GM21825 (cell line): ENCODE measurements around the gene STAT6.
"Not testable (repeated sequence)": the region's sequence is repeated elsewhere in the genome, so short reads cannot be mapped to it uniquely, and the experiment has no call there.

Source experiments
- ATAC-seq: cut with Tn5 transposase; IDR thresholded peaks from one replicate; pipeline ENCODE4 v1.9.1; 2021; ENCODE audit warnings: mild to moderate bottlenecking, moderate library complexity; ENCODE audit not compliant: unreplicated experiment

STAT6 gene

DNA sequence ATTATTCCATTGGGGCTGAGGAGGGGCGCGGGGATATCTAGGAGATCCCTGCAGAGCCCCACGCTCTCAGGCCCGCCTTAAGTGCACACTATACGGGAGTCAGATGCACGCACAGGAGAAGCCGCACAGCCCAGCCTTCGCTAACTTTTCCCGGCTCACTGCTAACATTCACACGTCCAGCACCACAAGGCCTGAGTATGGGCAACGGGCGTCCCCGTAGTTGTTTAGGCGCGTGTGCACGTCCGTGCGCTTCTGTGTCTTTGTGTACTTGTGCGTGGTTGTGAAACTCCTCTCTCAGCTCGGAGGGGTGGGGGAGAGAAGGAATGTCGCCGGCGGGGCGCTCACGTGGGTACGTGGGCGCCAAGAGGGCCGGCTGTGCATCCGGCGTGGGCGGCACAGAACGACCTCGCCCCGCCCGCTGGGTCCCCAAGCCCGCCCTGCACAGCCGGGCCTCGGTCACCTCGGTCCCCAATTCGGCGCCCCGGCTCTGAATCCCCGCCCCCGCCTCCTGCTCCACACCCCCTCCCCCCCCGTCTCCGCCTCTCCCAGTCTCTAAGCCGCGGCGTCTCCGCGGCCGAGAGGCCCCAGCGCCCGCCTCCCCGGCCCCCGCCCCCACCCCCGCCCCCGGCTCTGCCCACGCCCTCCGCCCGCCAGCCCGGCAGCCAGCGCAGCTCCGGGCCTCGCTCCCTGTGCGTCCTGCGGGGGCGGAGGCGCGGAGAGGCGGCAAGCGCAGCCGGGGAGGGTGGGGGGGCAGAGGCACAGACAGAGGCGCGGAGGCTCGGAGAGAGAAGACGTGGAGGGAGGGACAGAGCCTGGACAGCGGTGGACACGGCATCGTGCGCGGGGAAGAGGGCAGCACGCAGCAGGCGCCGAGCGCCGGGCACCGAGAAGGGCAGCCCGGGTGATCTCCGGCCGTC, 22.6 kb downstream of the STAT6 start, which contains the start of gene NAB2:
Gene NAB2, plus strand, starts transcription at position 761 of the 917 bp plus-strand sequence. CDS start 158 bp downstream, outside the sequence.
- ATAC-seq, result peak; percentile 53

DNA sequence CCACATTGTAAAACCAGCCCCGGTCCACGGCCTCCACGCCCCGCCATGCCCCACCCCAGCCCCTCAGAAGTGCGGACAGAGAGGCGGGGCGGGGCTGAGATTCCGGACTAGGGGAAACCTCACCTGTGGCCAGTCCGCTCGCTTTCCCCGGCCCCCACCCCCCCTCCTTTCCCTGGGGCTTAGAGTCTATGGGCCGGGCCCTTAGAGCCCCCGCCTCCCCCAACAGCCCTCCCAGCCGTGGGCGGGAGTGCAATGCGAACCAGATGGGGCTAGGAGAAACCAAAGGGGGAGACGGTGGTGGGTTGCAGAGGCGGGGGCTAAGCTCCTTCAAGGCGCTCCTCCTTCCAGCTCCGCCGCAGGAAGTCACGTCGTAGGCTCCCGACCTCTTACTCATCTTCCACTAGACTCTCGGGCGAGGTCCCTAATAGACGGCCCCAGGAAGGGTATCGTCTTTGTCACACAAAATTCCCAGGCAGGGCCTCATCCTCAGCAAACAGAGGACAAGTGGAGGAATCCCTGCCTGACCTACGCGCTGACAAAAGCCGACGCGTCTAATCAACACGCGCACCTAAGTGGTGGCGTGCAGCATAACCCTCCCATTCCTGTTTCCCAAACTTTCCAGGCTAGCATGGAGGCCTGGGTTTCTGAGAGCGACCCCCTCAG, 23.3 kb downstream of the STAT6 start:
- ATAC-seq, result peak; percentile 29

DNA sequence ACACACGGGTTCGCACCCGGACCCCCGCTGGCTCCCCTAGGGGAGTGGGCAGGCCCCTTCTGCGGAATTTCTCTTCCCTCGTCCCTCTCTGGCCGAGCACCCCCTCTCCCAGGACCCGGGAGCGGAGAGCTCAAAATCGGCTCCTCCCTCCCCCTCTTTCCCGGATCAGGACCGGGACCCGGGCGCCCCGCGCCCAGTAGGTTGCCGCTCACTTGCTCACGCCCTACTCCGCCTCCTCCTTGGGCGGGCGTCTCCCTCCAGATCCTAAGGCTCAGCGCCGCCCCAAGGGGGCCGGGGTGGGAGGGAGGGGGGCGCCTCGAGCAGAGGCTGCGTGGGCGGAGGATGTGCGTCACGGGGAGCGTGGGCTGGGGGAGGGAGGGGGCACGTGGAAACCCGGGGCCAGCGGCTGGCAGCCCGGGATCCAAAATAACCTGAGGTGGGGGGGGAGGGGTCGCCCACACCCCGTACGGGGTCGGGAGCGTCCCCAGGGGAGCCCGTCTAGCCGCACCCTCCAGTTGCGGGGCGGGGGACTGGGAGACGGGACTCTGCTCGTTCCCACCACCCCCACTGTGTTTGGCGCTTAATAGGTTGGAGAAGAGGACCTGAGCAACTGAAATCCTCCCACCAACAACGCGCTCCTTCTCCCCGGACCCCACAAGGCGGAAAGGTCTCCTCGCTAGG, 24.0 kb downstream of the STAT6 start:
- ATAC-seq, result peak; percentile 32

DNA sequence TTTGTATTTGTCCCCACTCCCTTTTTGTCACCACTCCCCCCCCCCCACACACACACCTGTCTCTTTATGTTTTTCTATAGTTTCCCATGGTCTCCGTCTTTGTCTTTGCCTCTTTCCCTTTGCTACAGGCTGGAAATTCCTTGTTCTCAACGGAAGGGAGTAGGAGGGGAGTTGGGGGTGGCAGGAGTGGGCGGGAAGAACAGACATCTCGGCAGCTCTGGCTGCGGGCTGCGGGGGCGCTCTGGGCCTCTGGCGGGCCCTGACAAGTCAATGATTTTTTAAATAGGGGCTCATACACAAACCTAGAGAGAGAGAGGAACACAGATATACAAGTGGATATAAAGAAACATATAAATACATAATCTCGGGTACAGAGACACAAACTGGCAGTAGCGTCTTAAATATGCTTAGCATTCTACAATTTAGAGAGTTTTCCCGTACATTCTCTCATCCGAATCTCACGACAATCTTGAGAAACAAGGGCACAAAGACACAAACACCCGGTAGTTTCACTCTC, 24.6 kb downstream of the STAT6 start:
- no peak for ATAC-seq

DNA sequence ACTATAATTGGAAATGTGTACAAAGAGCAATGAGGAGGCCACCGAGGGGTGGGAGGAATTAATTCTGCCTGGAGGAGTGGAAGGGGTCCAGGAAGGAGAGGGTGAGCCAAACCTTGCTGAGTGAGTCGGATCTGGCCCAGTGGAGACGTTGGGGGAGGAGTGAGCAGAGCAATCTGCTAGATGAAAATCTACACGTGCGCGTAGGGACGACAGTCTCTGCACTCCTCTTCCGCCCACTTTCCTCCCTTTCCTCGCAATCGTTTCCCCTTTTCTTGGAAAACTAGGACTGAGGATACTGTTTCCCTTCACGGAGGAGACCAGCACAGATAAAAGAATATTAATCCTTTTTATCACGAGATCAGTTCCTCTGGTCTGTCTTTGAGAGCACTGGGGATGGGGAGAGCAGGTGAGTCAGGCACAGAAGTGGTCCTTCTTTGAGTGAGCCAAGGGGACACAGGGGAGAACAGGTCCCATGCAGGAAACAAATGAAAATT, 25.1 kb downstream of the STAT6 start:
- no peak for ATAC-seq

DNA sequence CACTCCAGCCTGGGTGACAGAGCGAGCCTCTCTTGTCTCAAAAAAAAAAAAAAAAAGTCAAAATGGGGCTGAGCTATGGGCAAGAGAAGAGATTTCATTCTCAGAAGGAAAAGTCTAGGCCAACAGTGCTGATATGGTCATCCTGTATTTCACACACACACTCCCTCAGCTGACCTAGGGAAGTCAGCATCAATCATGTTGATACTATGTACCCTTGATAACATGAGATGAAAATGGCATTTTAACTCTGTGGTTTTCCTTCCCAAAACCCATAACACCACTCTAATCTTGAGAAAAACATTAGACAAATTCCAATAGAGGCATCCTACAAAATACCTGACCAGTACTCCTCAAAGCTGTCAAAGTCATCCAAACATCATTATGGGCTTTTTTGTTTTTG, 30.3 kb downstream of the STAT6 start:
- no peak for ATAC-seq

DNA sequence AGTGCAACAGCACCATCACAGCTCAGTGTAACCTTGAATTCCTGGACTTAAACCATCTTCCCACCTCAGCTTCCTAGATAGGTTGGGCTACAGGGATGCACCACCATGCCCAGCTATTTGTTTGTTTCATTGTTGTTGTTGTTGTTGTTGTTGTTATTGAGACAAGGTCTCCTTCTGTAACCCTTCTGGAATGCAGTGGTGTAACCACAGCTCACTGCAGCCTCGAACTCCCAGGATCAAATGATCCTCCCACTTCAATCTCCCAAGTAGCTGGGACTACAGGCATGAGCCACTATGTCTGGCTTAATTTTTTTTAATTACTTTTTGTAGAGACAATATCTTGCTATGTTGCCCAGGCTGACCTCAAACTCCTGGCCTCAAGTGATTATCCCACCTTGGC, 31.3 kb downstream of the STAT6 start:
- no peak for ATAC-seq

DNA sequence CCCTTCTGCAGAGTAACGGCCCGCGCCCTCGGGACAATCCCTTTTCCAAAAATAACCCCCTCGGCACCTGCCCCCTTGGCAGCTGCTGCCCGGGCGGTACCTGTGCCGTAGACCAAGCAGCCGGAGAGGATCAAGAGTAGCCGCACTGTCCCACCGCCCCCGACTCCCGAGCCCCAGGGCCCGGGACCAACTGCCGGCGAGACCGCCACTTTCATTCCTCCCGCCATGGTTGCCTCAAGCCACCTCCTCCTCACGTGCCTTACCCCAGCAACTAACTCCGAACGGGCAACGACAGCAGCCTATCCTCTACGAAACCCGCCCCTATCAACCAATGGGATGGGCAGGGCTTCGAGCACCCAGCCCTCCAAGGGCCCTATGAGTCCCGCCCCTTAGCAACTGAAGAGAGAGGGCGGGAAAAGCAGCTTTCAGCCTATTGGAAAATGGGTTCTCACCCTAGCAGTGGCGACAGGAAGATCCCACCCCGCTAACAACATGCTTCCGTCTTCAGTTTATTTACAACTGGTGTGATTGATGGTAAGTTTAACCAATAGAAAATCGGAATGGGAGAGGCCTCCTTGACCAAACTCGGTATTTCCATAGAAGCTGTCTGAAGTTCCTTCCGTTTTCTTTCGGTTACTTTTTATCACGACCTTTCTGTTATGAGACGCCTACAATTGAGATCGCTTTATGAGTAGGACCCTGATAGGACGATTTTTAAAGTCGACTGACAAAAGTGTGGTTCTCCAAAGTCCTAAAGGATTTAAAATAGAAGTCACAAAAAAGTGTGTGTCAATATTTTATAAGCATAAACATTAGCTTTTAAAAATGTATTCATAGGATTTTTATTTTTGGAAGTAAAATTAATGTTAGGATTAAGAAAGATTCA, 32.4 kb downstream of the STAT6 start, which contains the start of gene NEMP1:
Gene NEMP1, minus strand, starts transcription at position 273 of the 886 bp plus-strand sequence. Its CDS starts 46 bp downstream, at position 227.
- ATAC-seq, result peak; percentile 96

DNA sequence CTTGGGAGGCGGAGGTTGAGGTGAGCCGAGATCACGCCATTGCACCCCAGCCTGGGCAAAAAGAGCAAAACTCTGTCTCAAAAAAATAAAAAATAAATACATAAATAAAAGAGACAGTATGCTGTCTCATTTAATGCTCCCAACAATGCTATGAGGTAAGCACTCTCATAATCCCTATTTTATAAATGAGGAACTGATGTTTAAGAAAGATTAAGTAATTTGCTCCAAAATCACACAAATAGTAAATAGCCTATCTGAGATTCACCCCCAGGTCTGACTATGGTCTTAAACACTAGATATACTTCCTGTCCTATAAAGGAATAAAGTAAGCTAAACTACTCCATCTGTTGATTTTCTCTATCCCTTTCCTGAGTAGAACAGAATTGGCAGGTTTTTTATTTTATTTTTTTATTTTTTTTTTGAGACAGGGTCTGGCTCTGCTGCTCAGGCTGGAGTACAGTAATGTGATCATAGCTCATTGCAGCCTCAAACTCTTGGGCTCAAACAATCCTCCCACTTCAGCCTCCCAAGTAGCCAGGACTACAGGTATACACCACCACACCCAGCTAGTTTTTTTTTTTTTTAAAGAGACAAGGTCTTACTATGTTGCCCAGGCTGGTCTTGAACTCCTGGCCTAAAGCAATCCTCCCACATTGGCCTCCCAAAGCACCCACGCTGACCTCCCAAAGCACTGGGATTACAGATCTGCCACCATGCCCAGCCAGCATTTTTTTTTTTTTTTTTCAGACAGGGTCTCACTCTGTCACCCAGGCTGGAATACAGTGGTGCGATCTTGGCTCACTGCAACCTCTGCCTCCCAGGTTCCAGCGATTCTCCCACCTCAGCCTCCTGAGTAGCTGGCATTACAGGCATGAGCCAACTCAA, 37.4 kb downstream of the STAT6 start:
- ATAC-seq, result not testable (repeated sequence)

DNA sequence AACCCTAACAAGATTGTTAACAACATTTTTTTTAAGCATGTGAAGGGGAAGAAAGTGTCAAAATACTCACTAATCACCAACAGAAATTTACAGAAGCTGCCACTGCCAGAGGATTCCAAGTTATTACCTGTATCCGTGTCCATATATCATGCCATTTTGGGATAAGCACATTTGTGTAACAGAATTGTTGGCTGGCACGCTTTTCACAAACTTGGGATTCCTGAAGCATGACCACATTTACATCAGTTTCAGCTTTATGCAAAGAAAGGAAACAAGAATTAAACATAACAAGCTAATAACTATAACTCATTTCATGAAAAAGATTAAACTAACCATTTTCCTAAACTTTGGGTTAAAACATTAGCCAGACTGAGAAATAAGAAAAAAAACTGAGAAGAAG, 38.5 kb downstream of the STAT6 start:
- no peak for ATAC-seq

DNA sequence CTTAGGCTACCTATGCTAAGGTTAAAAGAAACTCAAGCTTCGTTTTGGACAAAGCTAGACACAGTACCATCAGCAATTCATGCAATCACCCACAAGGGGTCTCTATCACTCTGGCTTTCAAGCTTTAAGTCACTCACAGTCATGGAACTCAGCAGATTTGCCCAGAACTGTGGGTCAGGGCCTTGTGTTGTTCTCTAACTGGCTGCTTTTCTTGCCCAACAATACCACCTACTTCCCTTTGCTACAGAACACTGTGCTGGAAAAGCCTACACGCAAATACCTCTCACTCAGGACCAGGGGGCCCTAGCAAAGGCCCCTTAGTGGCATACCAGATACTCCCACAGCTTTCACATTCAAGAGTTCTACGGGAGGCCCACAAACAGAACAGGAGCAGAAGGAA, 41.6 kb downstream of the STAT6 start:
- ATAC-seq, result peak; percentile 73

DNA sequence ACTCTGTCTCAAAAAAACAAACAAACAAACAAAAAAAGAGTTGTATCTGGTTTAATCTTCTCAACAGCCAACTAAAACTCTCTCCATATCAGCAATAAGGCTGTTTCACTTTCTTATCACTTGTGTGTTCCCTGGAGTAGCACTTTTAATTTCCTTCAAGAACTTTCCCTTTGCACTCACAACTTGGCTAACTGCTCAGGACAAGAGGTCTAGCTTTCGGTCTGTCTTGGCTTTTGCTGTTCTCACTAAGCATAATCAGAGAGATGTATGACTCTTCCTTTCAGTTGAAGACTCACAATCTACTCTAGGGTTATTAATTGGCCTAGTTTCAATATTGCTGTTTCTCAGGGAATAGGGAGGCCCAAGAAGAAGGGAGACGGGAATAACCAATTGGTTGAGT, 44.9 kb downstream of the STAT6 start:
- ATAC-seq, result no peak

DNA sequence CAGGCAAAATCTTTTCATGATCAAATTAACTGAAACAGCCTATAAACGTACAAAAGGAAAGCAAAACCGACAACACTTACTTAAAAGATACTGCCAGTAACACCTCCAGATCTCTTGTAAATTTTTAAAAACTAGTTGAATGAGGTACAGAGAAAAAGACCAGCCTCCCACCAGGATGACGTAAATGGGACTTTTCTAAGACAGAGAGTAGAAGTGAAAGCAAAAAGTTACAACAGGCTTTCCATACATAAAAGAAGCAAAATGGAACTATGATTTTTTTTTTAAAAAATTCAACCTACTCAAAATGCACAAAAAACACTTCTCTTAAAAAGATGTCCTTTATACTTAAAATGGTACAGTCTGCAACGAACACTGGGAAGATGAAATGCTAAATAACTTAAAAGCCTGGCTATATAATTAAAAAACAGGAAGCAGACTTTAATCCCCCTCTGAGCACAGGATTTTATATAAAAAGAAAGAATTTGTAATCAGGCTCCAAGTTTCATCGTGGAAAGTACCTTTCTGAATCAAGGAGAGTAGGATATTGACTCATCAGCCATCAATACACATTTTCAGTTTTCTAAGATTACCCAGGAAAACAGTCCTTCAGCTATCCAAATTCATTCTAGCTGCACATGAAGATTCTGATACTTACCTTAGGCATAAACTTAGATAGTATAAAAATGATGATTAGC, 47.0 kb downstream of the STAT6 start:
- ATAC-seq, result peak; percentile 85

DNA sequence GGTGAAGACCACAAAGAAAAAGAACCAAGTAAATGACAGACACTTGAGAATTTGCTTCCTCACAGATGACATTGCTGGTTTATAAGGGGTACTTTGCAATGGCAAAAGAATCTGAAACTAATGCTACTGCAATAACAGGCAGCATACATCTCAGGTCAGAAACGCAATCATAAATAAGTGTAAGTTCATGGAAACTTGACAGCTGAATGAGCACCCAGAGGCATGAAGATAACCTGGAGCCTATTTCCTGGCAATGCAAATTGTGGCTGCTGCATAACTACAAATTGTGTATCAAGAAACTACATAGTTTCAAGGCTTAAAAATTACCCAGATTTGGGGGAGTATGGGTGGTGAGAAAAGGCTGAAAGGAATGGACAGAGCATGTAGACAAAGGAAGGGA, 52.7 kb downstream of the STAT6 start:
- no peak for ATAC-seq

DNA sequence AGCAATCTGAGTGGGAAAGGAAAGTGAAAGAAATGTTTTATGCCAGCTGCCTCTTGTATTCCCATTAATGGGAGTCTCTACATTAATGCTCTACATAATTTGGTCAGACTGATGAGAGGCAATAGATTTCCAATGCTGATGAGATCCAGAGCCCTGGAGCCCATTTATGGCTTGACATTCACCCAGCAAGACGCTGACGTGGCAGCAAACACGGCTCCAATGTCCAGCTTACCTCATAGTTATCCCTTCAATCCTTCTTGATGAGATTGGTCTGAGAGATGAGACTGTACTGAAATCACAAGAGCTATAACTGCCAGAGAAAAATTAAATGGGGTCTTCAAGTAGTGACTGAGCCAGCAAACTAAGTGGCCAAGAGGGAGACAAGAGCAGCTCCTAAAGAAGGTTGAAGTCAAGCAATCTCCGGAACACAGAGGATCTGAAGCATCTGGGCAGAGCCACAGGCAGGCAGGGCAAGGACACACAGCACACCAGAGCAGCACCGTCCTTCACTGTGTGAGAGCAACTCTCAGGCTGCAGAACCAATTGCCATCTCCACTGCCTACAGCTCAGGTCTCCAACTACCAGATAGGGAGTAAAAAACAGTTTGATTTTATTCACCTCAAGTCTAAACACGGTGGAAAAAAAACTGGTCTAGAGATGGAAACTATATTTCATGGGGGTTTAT, 54.0 kb downstream of the STAT6 start:
- no peak for ATAC-seq

DNA sequence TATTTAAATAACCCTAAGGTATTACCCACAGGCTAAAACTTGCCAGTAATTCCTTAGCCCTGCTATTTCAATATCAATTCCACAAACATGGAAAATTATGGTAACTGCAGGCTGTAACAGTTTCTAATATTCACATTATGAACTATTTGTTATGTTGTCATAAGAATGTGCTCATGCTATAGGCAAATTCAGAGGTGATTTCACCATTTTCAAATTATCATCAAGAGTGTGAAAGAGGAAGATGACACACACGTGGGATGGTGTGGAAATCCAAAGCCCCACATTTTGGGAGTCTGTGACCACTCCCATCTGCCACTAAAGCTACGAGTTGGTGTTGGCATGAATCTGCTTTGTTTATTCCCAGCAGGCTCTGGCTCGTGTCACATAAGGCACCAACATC, 55.3 kb downstream of the STAT6 start:
- no peak for ATAC-seq

DNA sequence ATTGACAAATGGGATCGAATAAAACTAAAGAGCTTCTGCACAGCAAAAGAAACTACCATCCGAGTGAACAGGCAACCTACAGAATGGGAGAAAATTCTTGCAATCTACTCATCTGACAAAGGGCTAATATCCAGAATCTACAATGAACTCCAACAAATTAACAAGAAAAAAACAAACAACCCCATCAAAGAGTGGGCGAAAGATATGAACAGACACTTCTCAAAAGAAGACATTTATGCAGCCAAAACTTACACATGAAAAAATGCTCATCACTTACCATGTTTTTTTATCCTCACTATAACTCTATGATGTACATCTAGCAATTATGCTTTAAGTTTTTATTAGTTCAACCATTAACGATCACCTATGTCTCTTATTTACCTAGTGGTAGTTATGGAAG, 57.3 kb downstream of the STAT6 start:
- ATAC-seq, result not testable (repeated sequence)

DNA sequence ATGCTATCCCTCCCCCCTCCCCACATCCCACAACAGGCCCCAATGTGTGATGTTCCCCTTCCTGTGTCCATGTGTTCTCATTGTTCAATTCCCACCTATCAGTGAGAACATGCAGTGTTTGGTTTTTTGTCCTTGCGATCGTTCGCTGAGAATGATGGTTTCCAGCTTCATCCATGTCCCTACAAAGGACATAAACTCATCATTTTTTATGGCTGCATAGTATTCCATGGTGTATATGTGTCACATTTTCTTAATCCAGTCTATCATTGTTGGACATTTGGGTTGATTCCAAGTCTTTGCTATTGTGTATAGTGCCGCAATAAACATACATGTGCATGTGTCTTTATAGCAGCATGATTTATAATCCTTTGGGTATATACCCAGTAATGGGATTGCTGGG, 58.0 kb downstream of the STAT6 start:
- ATAC-seq, result not testable (repeated sequence)
